Activated CD4-positive, CD25-positive, alpha-beta regulatory T cell treated with anti-CD3 and anti-CD28 coated beads, Interleukin-2, amount 50 U/mL, for 24 hours (primary cell): ENCODE data around the gene OGFOD3.
"Not testable (repeated sequence)": the region's sequence is repeated elsewhere in the genome, so short reads cannot be mapped to it uniquely, and the experiment has no call there.

Experiments used
- ATAC-seq, 2 donors: fragments of 150-1000 bp; cut with Tn5 transposase; one replicate each; pipeline ENCODE4 v1.10.0; 2021; ENCODE audit warnings: mild to moderate bottlenecking in 1 of 2, moderate library complexity in 1 of 2

Gene OGFOD3

GRCh38 chr17:82433560-82434215 lies 15.3 kb upstream of the OGFOD3 start:
- no peak for ATAC-seq

GRCh38 chr17:82432017-82432416 lies 13.6 kb upstream of the OGFOD3 start:
- no peak for ATAC-seq

GRCh38 chr17:82429824-82430223 lies 11.4 kb upstream of the OGFOD3 start:
- ATAC-seq, result no peak

GRCh38 chr17:82428546-82428945 lies 10.2 kb upstream of the OGFOD3 start:
- ATAC-seq, result no peak

GRCh38 chr17:82424863-82425159 lies 6.4 kb upstream of the OGFOD3 start:
- ATAC-seq, result no peak

GRCh38 chr17:82424001-82424862 lies 5.8 kb upstream of the OGFOD3 start:
- peak in 1 of 2 donors; percentile 43 for ATAC-seq

- ATAC-seq, result no peak
These were observed 1.2 kb upstream of the OGFOD3 start for GRCh38 chr17:82419540-82419939.

- no peak for ATAC-seq
These were observed 1.6 kb downstream of the OGFOD3 start for GRCh38 chr17:82416771-82417170.

- ATAC-seq, result no peak
These were observed 2.1 kb downstream of the OGFOD3 start for GRCh38 chr17:82416264-82416663.

GRCh38 chr17:82415786-82416185 lies 2.6 kb downstream of the OGFOD3 start:
- ATAC-seq, result no peak

GRCh38 chr17:82415336-82415735 lies 3.0 kb downstream of the OGFOD3 start:
- ATAC-seq, result no peak

GRCh38 chr17:82414548-82415281 lies 3.7 kb downstream of the OGFOD3 start:
- ATAC-seq, result peak; percentile 27 to 37

GRCh38 chr17:82412535-82413520 lies 5.6 kb downstream of the OGFOD3 start:
- no peak for ATAC-seq

- ATAC-seq, result not testable (repeated sequence)
These were observed 6.3 kb downstream of the OGFOD3 start for GRCh38 chr17:82412081-82412480.

- ATAC-seq, result no peak
These were observed 6.9 kb downstream of the OGFOD3 start for GRCh38 chr17:82411396-82412053.

- no peak for ATAC-seq
These were observed 8.2 kb downstream of the OGFOD3 start for GRCh38 chr17:82410014-82410716.

GRCh38 chr17:82408938-82409318 lies 9.5 kb downstream of the OGFOD3 start:
- no peak for ATAC-seq

GRCh38 chr17:82408288-82408937 lies 10.0 kb downstream of the OGFOD3 start:
- ATAC-seq, result no peak

- no peak for ATAC-seq
These were observed 11.1 kb downstream of the OGFOD3 start for GRCh38 chr17:82407255-82407654.

GRCh38 chr17:82406131-82406671 lies 12.2 kb downstream of the OGFOD3 start:
- no peak for ATAC-seq
